Measurements from ENCODE around the gene STRBP.
"Not testable (repeated sequence)": the region's sequence is repeated elsewhere in the genome, so short reads cannot be mapped to it uniquely, and the experiment has no call there.

STRBP gene

GRCh38 chr9:123283455-123283854, 15.1 kb upstream of the STRBP start:
- H3K27ac ChIP-seq: no peak overlapping the region
- no peak for TF ChIP-seq ZFX (IDR thresholded peaks at IDR 0.05)
- no peak for TF ChIP-seq CTCF (conservative IDR thresholded peaks at IDR 0.05)

- no peak overlapping the region for H3K27ac ChIP-seq
- no peak for TF ChIP-seq ZFX (IDR thresholded peaks at IDR 0.05)
- no peak for TF ChIP-seq CTCF (conservative IDR thresholded peaks at IDR 0.05)
Measured at GRCh38 chr9:123283048-123283408, 14.6 kb upstream of the STRBP start.

GRCh38 chr9:123282362-123283047, 14.1 kb upstream of the STRBP start:
- H3K27ac ChIP-seq: no peak overlapping the region
- TF ChIP-seq CTCF (conservative IDR thresholded peaks at IDR 0.05) (no peak), ZFX (IDR thresholded peaks at IDR 0.05) (no peak)

DNA sequence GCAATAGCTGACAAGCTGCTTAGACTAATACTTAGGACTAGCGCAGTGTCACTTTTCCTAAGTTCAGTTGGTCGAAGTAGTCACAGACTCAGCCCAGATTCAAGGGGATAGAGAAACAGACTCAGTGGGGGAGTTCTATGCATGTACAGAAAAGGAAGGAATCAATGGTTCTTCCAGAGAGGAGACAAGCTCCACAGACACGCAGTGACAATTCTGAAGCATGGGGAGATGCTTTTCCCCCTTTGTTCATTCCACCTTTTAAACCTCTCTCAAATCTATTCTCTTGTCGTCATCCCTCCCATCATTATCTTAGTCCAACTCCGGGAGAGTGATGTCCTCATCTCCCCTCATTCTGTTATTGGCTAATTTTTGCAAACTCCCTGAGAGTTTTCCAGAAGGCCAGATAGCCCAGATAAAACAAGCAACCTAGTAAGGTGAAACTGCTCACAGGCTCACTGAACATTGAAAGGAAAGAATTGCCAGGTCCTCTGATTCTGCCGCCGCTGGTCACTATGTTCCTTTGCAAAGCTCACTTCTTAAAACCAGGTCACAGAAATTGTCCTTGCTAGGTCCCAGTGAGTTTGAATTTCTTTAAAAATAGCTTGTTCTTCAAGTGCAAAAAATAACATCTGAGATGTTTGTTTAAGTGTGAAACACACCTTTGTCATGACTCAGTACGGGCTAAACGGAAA, 13.4 kb upstream of the STRBP start:
- no peak overlapping the region for H3K27ac ChIP-seq
- TF ChIP-seq ZFX (IDR thresholded peaks at IDR 0.05): no peak
- TF ChIP-seq CTCF (conservative IDR thresholded peaks at IDR 0.05): no peak

DNA sequence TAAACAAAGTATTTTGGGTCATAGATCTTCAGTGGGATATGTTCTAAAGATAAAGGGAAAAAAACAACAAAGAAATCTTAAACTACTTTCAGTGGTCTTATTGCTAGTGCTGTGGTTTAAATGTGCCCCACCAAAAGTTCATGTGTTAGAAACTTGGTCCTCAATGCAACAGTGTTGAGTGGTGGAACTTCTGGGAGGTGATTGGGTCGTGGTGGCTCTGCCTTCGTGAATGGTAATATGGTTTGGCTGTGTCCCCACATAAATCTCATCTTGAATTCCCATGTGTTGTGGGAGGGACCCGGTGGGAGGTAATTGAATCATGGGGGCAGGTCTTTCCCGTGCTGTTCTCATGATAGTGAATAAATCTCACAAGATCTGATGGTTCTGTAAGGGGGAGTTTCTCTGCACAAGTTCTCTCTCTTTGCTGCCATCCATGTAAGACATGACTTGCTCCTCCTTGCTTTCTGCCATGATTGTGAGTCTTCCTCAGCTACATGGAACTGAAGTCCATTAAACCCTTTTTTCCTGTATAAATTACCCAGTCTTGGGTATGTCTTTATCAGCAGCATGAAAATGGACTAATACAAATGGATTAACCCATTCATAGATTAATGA, 10.6 kb upstream of the STRBP start:
- not testable (repeated sequence) for H3K27ac ChIP-seq

- TF ChIP-seq CTCF (conservative IDR thresholded peaks at IDR 0.05): no peak
- TF ChIP-seq ZFX (IDR thresholded peaks at IDR 0.05): no peak
Measured at GRCh38 chr9:123278361-123278760, 10.0 kb upstream of the STRBP start.

DNA sequence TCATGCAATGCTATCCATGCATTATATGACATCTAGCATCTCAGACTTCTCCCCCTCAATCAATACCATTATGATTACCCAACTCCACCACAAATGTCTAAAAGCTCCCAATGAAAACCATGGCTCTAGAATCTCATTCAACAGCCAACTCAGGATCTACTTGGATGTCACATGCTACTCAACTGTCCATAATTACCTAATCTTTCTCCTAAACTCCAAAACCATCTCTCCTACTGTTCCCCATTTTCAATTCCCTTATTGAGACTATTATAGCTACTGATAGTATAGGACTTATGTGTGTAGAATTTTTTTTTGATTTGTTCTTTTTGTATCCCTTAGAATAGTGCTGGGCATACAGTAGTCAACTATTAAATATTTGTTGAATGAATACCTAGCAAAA, 8.2 kb upstream of the STRBP start:
- TF ChIP-seq CTCF (conservative IDR thresholded peaks at IDR 0.05) (no peak), ZFX (IDR thresholded peaks at IDR 0.05) (no peak)
- H3K27ac ChIP-seq: no peak overlapping the region

More at GRCh38 chr9:123278361-123278760, 10.0 kb upstream of the STRBP start:
- H3K27ac ChIP-seq: no peak overlapping the region

GRCh38 chr9:123271133-123271532, 2.7 kb upstream of the STRBP start:
- not testable (repeated sequence) for H3K27ac ChIP-seq
